Middle frontal gyrus (tissue), 1 donor: ENCODE data around the gene PIPOX.

Source experiments
- DNase-seq: peaks from one replicate; pipeline ENCODE4 v3.0.0-alpha.2; 2015; ENCODE audit warnings: low spot score; ENCODE audit errors: extremely low spot score

The PIPOX gene, protein sequence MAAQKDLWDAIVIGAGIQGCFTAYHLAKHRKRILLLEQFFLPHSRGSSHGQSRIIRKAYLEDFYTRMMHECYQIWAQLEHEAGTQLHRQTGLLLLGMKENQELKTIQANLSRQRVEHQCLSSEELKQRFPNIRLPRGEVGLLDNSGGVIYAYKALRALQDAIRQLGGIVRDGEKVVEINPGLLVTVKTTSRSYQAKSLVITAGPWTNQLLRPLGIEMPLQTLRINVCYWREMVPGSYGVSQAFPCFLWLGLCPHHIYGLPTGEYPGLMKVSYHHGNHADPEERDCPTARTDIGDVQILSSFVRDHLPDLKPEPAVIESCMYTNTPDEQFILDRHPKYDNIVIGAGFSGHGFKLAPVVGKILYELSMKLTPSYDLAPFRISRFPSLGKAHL

DNA sequence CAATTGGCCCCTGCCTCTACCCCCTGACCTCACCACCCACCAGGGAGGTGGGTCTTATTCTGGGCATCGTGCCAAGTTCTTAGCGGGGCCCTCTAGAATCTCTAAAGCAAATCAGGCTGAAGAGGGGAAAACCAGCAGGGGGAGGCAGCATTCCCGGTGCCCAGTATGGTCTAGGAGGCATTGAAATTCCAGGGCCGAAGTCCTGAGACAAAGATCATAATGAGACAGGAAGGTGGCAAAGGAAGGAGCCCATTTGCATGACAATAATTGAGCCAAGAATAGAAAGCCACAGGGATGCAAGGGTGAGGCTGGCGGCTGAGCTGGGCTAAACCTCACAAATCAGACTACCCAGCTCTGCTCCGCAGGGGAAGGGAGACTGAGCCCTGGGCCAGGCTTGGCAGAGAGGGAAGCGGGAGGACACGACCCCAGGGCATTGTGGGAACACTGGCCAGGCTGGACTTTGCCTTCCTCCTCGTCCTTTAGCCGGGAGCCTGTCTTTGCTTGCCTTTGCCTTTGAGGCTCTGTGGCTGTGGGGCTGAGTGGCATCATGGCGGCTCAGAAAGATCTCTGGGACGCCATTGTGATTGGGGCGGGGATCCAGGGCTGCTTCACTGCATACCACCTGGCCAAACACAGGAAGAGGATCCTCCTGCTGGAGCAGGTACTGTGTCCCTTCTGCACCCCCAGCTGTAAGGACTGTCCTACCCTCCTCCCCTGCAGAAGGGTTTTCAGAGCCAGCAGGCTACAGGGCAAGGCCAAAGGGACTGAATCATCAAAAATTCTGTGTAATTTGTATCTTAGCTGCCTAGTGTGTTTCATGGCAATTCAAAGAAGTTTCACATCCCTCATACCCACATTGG, at the start of gene PIPOX:
PIPOX (plus strand) TSS at position 463 of the 860 bp plus-strand sequence; CDS start at position 548, 85 bp downstream.
- no peak for DNase-seq

- DNase-seq, result no peak
These were observed 49.1 kb upstream of the PIPOX start for GRCh38 chr17:28993645-28994426.

GRCh38 chr17:28996554-28997096, 46.3 kb upstream of the PIPOX start:
- no peak for DNase-seq

DNA sequence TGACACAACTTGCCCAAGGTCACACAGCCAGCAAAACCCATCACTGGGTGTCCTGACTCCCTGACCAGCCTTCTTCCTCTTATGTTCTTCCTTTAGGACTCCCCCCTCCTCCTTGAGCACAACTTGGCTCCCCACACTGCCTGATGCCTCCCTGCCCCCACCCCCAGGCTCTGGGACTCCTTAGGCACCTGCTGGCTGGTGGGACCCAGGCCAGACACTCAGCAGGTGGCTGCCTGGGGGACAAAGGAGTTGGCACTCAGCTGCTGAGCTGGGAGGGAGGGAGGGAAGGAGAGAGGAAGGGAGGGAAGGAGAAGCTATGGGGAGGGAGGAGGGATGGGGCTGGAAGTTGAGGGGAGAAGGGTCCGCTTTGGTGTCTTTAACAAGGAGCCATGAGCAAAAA, 45.1 kb upstream of the PIPOX start:
- no peak for DNase-seq

DNA sequence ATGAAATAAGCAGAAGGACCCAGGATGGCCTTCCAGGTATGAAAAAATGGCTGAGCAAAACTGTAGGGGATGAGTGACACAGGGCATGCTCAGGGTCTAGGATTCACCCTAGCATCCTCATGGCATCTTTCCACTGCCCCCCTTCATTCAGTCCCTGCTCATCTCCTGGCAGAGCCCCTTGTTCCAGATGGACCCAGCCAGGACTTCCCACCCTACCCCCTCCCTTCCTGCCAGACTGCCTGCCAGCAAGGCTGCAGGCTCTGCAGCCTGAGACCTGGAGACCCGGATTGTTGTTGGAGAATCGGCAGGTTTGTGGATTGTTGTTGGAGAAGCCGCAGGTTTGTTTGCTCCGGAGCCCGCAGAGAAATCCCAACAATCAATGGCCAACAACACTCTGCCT, 43.7 kb upstream of the PIPOX start:
- DNase-seq, result no peak

DNA sequence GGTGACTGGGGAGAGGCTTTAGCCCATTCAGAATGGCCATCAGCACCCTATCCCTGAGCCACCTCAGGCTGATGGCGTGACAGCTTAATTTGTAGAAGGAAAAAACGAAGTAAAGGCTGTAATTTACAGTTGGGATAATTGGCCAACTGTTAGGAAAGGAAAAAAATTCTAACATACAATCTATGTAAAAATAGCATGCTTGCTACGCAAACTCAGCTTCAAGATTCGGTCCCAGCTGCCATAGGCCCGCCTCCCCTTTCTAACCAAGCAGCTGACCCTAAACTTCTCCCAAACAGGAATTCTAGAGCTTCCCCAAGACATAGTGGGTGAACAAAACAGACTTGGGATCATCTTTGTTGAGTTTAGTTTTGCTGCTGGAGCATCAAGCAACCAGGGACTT, 42.0 kb upstream of the PIPOX start:
- DNase-seq, result no peak

- no peak for DNase-seq
These were observed 40.1 kb upstream of the PIPOX start for GRCh38 chr17:29002811-29003210.

DNA sequence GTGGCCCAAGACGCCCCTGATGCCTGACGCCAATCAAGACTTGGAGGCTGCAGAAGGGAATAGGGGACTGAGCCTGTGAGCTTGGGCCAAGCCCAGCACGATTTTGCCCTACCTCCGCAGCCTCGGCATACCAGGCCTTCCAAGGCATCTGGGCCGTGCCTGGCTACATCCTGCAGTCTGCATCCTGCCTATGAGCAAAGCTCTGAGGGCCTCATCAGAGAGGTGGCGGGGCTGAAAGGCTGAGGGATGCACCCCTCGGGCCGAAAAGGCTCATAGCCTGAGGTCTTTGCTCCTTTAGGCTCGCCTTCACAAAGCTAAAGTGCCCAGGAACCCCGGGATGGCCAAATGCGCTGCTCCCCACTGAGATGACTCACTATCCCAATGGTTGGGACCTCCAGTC, 39.7 kb upstream of the PIPOX start:
- DNase-seq, result no peak

GRCh38 chr17:29004081-29004692, 38.8 kb upstream of the PIPOX start:
- DNase-seq, result no peak

DNA sequence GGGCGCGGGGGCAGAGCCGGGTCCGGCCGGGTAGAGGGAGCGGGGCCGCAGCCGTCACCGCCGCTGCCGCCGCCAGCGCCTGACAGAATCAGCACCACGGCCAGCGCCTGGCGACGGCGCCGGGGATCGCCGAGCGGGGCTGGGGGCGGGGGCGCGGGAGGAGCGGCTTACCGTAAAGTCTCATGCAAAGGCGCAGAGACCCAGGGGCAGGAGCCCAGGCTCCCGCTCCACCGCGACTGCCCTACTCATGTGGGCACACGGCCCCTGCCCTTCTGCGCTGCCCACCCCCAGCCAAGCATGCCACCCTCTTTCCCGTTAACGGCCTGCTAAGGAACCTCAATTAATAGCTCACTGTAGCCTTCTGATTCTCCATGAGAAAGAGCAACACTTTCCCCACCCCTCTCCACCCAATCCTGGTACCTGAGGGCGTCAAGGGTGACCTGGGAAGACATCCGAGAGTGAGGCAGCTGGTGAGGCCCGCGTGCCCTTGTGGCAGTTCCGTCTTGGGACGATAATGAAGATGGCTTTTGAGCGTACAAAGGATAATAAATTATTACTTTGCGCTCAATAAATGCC, 36.9 kb upstream of the PIPOX start, which contains the start of gene SEZ6:
SEZ6 (minus strand) TSS at position 98 of the 576 bp plus-strand sequence. CDS start 164 bp downstream, outside the sequence.
- peak; percentile 78 for DNase-seq

DNA sequence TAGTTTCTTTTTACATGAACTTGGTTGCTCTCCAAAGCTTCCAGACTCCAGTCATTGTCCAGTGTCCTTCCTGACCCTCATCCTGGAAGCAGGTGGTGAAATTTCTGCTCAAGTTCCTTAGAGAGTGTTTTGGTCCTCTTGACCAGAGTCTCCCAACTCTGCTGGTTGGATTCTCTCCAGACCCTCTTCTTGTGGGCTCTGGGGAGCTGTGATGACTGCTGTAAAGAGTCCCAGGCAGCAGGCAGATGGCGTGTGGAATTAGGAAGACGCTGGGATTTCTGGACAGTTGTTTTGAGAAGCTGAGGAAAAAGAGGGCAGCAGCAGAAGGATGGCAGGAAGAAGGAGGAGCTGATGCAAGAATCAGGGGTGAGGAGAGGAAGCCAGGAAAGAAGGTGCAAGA, 35.5 kb upstream of the PIPOX start:
- DNase-seq, result no peak

GRCh38 chr17:29007860-29008455, 35.0 kb upstream of the PIPOX start:
- DNase-seq, result no peak

- DNase-seq, result no peak
These were observed 34.4 kb upstream of the PIPOX start for GRCh38 chr17:29008591-29008990.

- DNase-seq, result no peak
These were observed 32.8 kb upstream of the PIPOX start for GRCh38 chr17:29010129-29010528.

- no peak for DNase-seq
These were observed 32.4 kb upstream of the PIPOX start for GRCh38 chr17:29010586-29010985.

DNA sequence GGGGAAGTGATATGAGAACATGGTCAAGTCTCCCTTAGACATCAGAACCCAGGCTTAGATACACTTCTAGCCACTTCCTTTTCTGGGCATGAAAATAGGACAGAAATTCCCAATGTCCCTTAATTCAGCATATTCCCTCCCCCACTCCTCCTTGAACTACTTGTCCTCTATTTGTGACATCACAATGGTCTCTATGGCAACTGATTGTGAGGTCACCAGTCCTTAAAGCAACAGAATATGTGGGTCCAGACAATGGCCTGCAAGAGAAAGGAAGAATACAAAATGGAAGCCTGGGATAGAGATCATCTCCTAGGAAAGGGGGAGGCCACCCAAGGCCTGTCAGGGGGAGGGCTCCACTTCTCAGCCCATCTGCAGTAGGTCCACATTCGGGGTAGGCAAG, 30.4 kb upstream of the PIPOX start:
- DNase-seq, result no peak

DNA sequence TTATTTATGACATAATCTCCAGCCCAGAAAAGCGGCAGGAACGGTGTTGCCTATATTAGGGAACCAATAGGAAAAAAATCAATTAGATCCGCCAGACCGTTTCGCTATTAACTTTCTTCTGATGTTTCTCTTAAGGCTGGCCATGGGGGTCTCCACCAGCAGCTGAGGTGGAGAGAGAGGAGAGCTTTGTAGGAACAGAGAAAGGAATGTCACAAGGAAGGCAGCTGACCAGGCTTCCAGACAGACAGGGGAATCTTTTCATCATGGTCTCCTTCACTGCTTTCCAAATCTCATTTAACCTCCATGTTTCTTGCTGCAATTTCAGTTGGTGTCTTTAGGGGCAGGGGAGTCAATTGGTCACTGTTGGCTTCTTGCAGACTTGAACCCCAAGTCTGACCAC, 28.2 kb upstream of the PIPOX start:
- DNase-seq, result no peak

DNA sequence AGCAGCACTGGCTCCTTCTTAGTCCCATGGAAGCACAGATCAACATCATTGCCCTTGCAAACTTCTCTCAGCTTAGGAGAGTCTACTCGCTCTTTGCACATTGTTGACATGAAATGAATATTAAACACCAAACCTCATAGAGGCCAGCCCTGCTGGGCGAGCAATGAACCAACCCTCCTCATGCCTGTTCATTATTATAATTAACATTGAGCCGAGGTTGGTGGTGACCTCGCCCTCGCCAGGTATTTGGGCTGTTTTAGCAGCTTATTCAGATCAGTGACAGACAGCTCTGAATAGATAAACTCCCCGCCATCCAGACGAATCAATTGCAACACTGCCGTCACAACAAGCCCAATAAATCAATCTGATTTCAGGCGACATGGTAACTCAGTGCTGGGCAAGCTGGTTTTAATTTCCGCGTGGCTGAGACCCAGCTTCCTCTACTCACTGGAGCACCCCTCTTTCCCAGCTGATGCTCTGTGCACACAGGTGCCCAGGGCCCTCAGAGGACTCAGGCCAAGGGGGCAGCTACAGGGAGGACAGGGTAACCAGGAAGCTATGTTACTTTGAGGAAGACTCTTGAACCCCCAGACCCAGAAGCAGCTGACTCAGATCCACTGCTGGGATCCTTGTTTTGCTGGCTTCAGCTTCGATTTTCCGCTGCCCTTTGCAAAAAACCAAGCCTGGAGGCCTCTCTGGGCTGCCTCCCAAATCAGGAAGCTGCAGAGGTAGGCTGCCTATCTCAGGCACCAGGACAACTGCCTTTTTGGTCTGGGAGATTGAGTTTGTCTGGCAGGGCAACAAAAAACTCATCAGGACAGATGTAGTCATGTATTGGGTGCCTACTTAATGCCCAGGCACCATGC, 26.4 kb upstream of the PIPOX start:
- no peak for DNase-seq
